GM12878 (cell line): ENCODE measurements around the gene ZNF652. TPM values are rescaled to one million over a fixed set of nuclear protein-coding genes. Genes with fewer than 3 reads are reported as not detected.

Experiments used
- ATAC-seq: fragments of 200-7000 bp; cut with Tn5 transposase; 3 replicates; pipeline ENCODE4 v1.9.1; 2020; ENCODE audit warnings: mild to moderate bottlenecking, moderate library complexity
- BruUV-seq: library from RNA; stranded (reverse); fragments of 400-500 nt; replicated peaks from 2 replicates; lab custom pipeline; 2021; lab: Mats Ljungman, UMichigan
- CTCF ChIA-PET: fragments of 300-600 bp; sonication (Branson Sonifier 250); formaldehyde crosslinking; extraction: SDS; loops from one replicate; lab custom pipeline; 2021; ENCODE audit warnings: inconsistent platforms; lab: Yijun Ruan, JAX
- POLR2A ChIA-PET: fragments of 350-600 bp; formaldehyde crosslinking; extraction: SDS; loops from one replicate; lab custom pipeline; 2021; ENCODE audit warnings: inconsistent platforms; lab: Charles Lee
- RAD21 ChIA-PET: fragments of 300-600 bp; sonication (Branson Sonifier 250); formaldehyde crosslinking; loops from one replicate; lab custom pipeline; 2023; ENCODE audit warnings: antibody characterized with exemption; ENCODE audit not compliant: unreplicated experiment; lab: Charles Lee
- SMC1A ChIA-PET: fragments of 300-600 bp; sonication (Branson Sonifier 250); formaldehyde crosslinking; loops from one replicate; lab custom pipeline; 2023; ENCODE audit not compliant: unreplicated experiment, uncharacterized antibody; lab: Charles Lee
- DNase-seq: peaks from one replicate; pipeline ENCODE4 v3.0.0-alpha.2; 2011; ENCODE audit warnings: low read depth, low spot score
- FAIRE-seq: peaks from 3 replicates; lab custom pipeline; 2011; peaks lifted over from hg19 to GRCh38; lab: Jason Lieb, UNC
- H2AFZ ChIP-seq: 2 replicates; pipeline ENCODE4 v1.6.0; 2011; ENCODE audit warnings: low read depth, low read length, control low read depth; ENCODE audit not compliant: control insufficient read depth
- H3K27ac ChIP-seq: 2 replicates; pipeline ENCODE4 v1.5.1; 2011; ENCODE audit warnings: control low read depth; ENCODE audit not compliant: control insufficient read depth, insufficient read depth
- H3K27me3 ChIP-seq, 2 experiments: replicated peaks in 1 of 2; 2 replicates each; pipeline versions ENCODE4 v1.6.0 to v1.6.1; 2011; ENCODE audit warnings: low read length in 1 of 2; ENCODE audit not compliant: control insufficient read depth in 2 of 2, insufficient read depth in 2 of 2
- H3K36me3 ChIP-seq, 2 experiments: 2 replicates each; pipeline ENCODE4 v1.5.1; 2011; ENCODE audit warnings: low read length in 1 of 2; ENCODE audit not compliant: control insufficient read depth in 2 of 2, insufficient read depth in 2 of 2
- H3K4me1 ChIP-seq: 2 replicates; pipeline ENCODE4 v1.6.1; 2011; ENCODE audit warnings: mild to moderate bottlenecking, low read length, moderate library complexity, mixed read lengths; ENCODE audit not compliant: control insufficient read depth, insufficient read depth
- H3K4me2 ChIP-seq: 2 replicates; pipeline ENCODE4 v1.6.0; 2011; ENCODE audit warnings: control low read depth; ENCODE audit not compliant: control insufficient read depth, insufficient read depth
- H3K4me3 ChIP-seq: fragments of 200-600 bp; sonication (generic); 2 replicates; pipeline ENCODE4 v1.5.1; 2016
- H3K79me2 ChIP-seq: 2 replicates; pipeline ENCODE4 v1.6.0; 2011; ENCODE audit warnings: low read length; ENCODE audit not compliant: control insufficient read depth, insufficient read depth
- H3K9ac ChIP-seq: 2 replicates; pipeline ENCODE4 v1.8.0; 2011; ENCODE audit warnings: low read length, control low read depth, mixed read lengths; ENCODE audit not compliant: control insufficient read depth, insufficient read depth
- H3K9me3 ChIP-seq: replicated peaks from 3 replicates; pipeline ENCODE4 v1.5.1; 2011; ENCODE audit warnings: mild to moderate bottlenecking, low read length; ENCODE audit not compliant: control insufficient read depth, insufficient read depth
- H4K20me1 ChIP-seq: 2 replicates; pipeline ENCODE4 v1.6.0; 2011; ENCODE audit not compliant: control insufficient read depth, insufficient read depth
- BACH1 ChIP-seq: fragments of 450-650 bp; IDR thresholded peaks from 2 replicates; pipeline ENCODE4 v1.6.1; 2017; ENCODE audit warnings: mild to moderate bottlenecking, borderline replicate concordance
- BHLHE40 ChIP-seq, 2 experiments: fragments of 450-650 bp in 1 of 2; IDR thresholded peaks; 2 replicates each; pipeline ENCODE4 v1.6.1; 2011 to 2017; ENCODE audit warnings: low read depth in 2 of 2, borderline replicate concordance in 1 of 2, improper control_type of control experiment in 1 of 2, low read length in 1 of 2, mild to moderate bottlenecking in 1 of 2
- CTCF ChIP-seq, 3 experiments: IDR thresholded peaks in 2 of 3; conservative IDR thresholded peaks in 1 of 3; 2 replicates each; pipeline ENCODE4 v1.5.1; 2011; ENCODE audit warnings: low read depth in 3 of 3, low read length in 3 of 3, mild to moderate bottlenecking in 3 of 3, control low read depth in 2 of 3, moderate library complexity in 2 of 3, inconsistent platforms in 1 of 3, mixed read lengths in 1 of 3; ENCODE audit not compliant: control insufficient read depth in 2 of 3, insufficient read depth in 1 of 3; ENCODE audit errors: extremely low read depth in 1 of 3
- DPF2 ChIP-seq: fragments of 450-650 bp; IDR thresholded peaks from 2 replicates; pipeline ENCODE4 v1.6.1; 2017; ENCODE audit warnings: mild to moderate bottlenecking
- GATAD2B ChIP-seq: fragments of 450-650 bp; conservative IDR thresholded peaks from 2 replicates; pipeline ENCODE4 v1.6.1; 2017; ENCODE audit warnings: low read depth, mild to moderate bottlenecking, moderate library complexity
- IKZF2 ChIP-seq, 2 experiments: fragments of 450-650 bp; IDR thresholded peaks; 2 replicates each; pipeline ENCODE4 v1.6.1; 2017; ENCODE audit warnings: mild to moderate bottlenecking in 2 of 2, moderate library complexity in 2 of 2
- LARP7 ChIP-seq: fragments of 450-650 bp; IDR thresholded peaks from 2 replicates; pipeline ENCODE4 v1.6.1; 2017; ENCODE audit warnings: mild to moderate bottlenecking
- NBN ChIP-seq: fragments of 450-650 bp; IDR thresholded peaks from 2 replicates; pipeline ENCODE4 v1.6.1; 2016
- NFYB ChIP-seq: IDR thresholded peaks from 2 replicates; pipeline ENCODE4 v1.6.1; 2011; ENCODE audit warnings: low read depth, mild to moderate bottlenecking, low read length, improper control_type of control experiment, moderate library complexity; ENCODE audit not compliant: insufficient read depth
- NR2F1 ChIP-seq: fragments of 450-650 bp; conservative IDR thresholded peaks from 2 replicates; pipeline ENCODE4 v1.6.1; 2017; ENCODE audit warnings: mild to moderate bottlenecking
- PAX8 ChIP-seq: fragments of 450-650 bp; IDR thresholded peaks from 2 replicates; pipeline ENCODE4 v1.6.1; 2017; ENCODE audit warnings: mild to moderate bottlenecking, moderate library complexity
- POLR2AphosphoS5 ChIP-seq: IDR thresholded peaks from 2 replicates; pipeline ENCODE4 v1.6.1; 2011; ENCODE audit warnings: mild to moderate bottlenecking, low read length, inconsistent platforms
- ZNF217 ChIP-seq: fragments of 450-650 bp; IDR thresholded peaks from 2 replicates; pipeline ENCODE4 v1.6.1; 2017; ENCODE audit warnings: antibody characterized with exemption, mild to moderate bottlenecking
- WGBS: methylation state at CpG from one replicate; pipeline ENCODE4 v1.1.6; 2016; ENCODE audit warnings: low lambda C conversion rate; ENCODE audit not compliant: insufficient replicate concordance, insufficient coverage; ENCODE audit errors: missing lambda C conversion rate; 5-methylcytosine and 5-hydroxymethylcytosine counted together
- in situ Hi-C: fragments of 300-500 bp; cut with MboI; formaldehyde crosslinking; loops from 9 replicates; pipeline ENCODE4 v1.14.3; 2018; ENCODE audit warnings: mixed read lengths
- intact Hi-C: fragments of 100-400 bp; cut with micrococcal nuclease; formaldehyde crosslinking; loops from one replicate; pipeline ENCODE4 v1.14.2; 2022; ENCODE audit not compliant: unreplicated experiment
- polyA plus RNA-seq, 11 experiments: library from polyadenylated mRNA; depleted of rRNA in 4 of 11; unstranded in 6 of 11; stranded (reverse) in 5 of 11; fragments of >200 nt; fragmentation: Nextera tagmentation in 4 of 11; fragmentation: Illumina TruSeq in 1 of 11; extraction: Ambion mirVana in 4 of 11; extraction: Trizol in 1 of 11; gene quantifications; 1 replicate in 1 of 11; 2 replicates in 10 of 11; pipeline versions ENCODE4 v1.2.1 to v1.2.3, GENCODE V29; 2011 to 2016; ENCODE audit warnings: inconsistent platforms in 2 of 11, missing spikeins in 2 of 11, low read depth in 1 of 11
- total RNA-seq, 4 experiments: library from RNA; depleted of rRNA in 3 of 4; stranded (reverse); fragments of >200 nt in 3 of 4; fragmentation: Illumina TruSeq in 1 of 4; extraction: Trizol in 1 of 4; gene quantifications; 2 replicates each; pipeline versions ENCODE4 v1.2.1 to v1.2.3, GENCODE V29; 2013 to 2021
- TF ChIP-seq, protein P1 (sequence below): IDR thresholded peaks from 2 replicates; pipeline ENCODE4 v1.6.1; 2011; ENCODE audit warnings: borderline replicate concordance, low read depth, mild to moderate bottlenecking, moderate library complexity, low read length; ENCODE audit not compliant: insufficient read depth, poor library complexity, severe bottlenecking

Gene ZNF652
- total and polyA plus RNA-seq, 10 of the 15 experiments (the other 5 are each of a cell fraction or from before 2014, with no cell fraction given): 3.4 to 13.1 (median 8.7) TPM

- POLR2A ChIA-PET: interaction anchor here (0.6 to 1.2 kb wide), 2 partner anchors 23 to 167 kb away, joined by 3 to 7 read pairs; no protein-coding TSS in a partner anchor
- ATAC-seq (peak; percentile 64), DNase-seq (peak; percentile 48), FAIRE-seq (peak; percentile 38)
- in situ Hi-C loops (no loop called here), intact Hi-C loops (loop anchor here (2.0 to 5.0 kb wide), 2 partner anchors 19 to 36 kb away; no protein-coding TSS in a partner anchor)
- peak overlapping the region; percentile 11 for H2AFZ ChIP-seq
- BruUV-seq: no TSS peak
- no peaks in the 10 kb centered on the region for H3K36me3 ChIP-seq
- no peaks in the 10 kb centered on the region for H3K9me3 ChIP-seq
- peaks cover 51% of the 10 kb centered on the region for H3K79me2 ChIP-seq
- H3K27me3 ChIP-seq: no peaks in the 10 kb centered on the region
- peak overlapping the region; percentile 81 for H3K27ac ChIP-seq
- H3K9ac ChIP-seq: peak overlapping the region; percentile 85
- RAD21 ChIA-PET: interaction anchor here (3.5 to 4.9 kb wide), 3 partner anchors 7 to 44 kb away, joined by 17 to 27 read pairs (median 27); no protein-coding TSS in a partner anchor
- H4K20me1 ChIP-seq: no peaks in the 10 kb centered on the region
- CTCF ChIA-PET: interaction anchor here (2.8 to 15.6 kb wide), 2 partner anchors 19 to 43 kb away, joined by 24 to 330 read pairs; no protein-coding TSS in a partner anchor
- peaks cover 20% of the 10 kb centered on the region for H3K4me1 ChIP-seq
- H3K4me3 ChIP-seq: peak overlapping the region; percentile 95
- WGBS: 1% methylated on average over 34 of the region's 52 CpGs
- H3K4me2 ChIP-seq: peak overlapping the region; percentile 86
- SMC1A ChIA-PET: interaction anchor here (0.9 to 5.4 kb wide), 5 partner anchors 14 to 45 kb away, joined by 3 to 78 read pairs (median 10); no protein-coding TSS in a partner anchor
- TF ChIP-seq GATAD2B (peak; percentile 66; the same call in 1 of the 2 replicates), ZNF217 (peak; percentile 24; the same call in 1 of the 2 replicates), PAX8 (no peak), NBN (peak; percentile 65; the same call in 1 of the 2 replicates), POLR2AphosphoS5 (peak; percentile 63), LARP7 (peak; percentile 75; the same call in 1 of the 2 replicates), BHLHE40 (IDR thresholded peaks at IDR 0.05; ENCODE audit: borderline replicate concordance in 1 of 2, low read depth in 2 of 2, low read length in 1 of 2) (peak in 1 of 2 experiments; percentile 3; a peak in 1 of 4 replicates), IKZF2 (IDR thresholded peaks at IDR 0.05) (0 out of 4 replicates have a peak, but pooled peaks of 1 of the 2 experiments have one; percentile 18), NR2F1 (0 out of 2 replicates have a peak, but pooled peaks have one; percentile 42), BACH1 (peak; percentile 41; the same call in 1 of the 2 replicates), CTCF (IDR thresholded peaks at IDR 0.05 in 2 of 3, conservative IDR thresholded peaks at IDR 0.05 in 1 of 3; ENCODE audit: control insufficient read depth in 2 of 3, extremely low read depth in 1 of 3, insufficient read depth in 1 of 3, low read depth in 3 of 3, low read length in 3 of 3) (no peak), NFYB (peak; percentile 64; the same call in 1 of the 2 replicates), DPF2 (peak; percentile 81; the same call in 1 of the 2 replicates)
- TF ChIP-seq, protein P1, sequence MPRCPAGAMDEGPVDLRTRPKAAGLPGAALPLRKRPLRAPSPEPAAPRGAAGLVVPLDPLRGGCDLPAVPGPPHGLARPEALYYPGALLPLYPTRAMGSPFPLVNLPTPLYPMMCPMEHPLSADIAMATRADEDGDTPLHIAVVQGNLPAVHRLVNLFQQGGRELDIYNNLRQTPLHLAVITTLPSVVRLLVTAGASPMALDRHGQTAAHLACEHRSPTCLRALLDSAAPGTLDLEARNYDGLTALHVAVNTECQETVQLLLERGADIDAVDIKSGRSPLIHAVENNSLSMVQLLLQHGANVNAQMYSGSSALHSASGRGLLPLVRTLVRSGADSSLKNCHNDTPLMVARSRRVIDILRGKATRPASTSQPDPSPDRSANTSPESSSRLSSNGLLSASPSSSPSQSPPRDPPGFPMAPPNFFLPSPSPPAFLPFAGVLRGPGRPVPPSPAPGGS: peak; percentile 23
Observed at GRCh38 chr17:49361129-49361901, 735 bp downstream of the ZNF652 start.
